ENCODE measurements around the gene MEF2A. TPM values are rescaled to one million over a fixed set of nuclear protein-coding genes. Genes with fewer than 3 reads are reported as not detected.

The MEF2A gene
- total RNA-seq, 1 donor from 2014 or later = 61.9 TPM

- H3K4me3 Mint-ChIP-seq = no peak overlapping the region
- no peaks in the 10 kb centered on the region for H3K36me3 Mint-ChIP-seq
- Histone ChIP-seq H3K4me3 (no peak overlapping the region), H3K9ac (no peak overlapping the region), H3K4me2 (no peak overlapping the region), H3K36me3 (no peaks in the 10 kb centered on the region), H3K27me3 (no peaks in the 10 kb centered on the region), H4K20me1 (ENCODE audit: low read depth) (no peaks in the 10 kb centered on the region), H3K79me2 (ENCODE audit: low read depth) (no peaks in the 10 kb centered on the region), H3K9me3 (ENCODE audit: low read depth) (no peaks in the 10 kb centered on the region), H3F3A (ENCODE audit: low read depth) (no peaks in the 10 kb centered on the region), H2AFZ (replicated peaks) (no peak overlapping the region), H3K27ac (no peak overlapping the region), H3K4me1 (peaks cover 6% of the 10 kb centered on the region)
- H3K9me3 Mint-ChIP-seq = no peaks in the 10 kb centered on the region
- peak; percentile 76 for DNase-seq (ENCODE audit: low spot score)
- peaks cover 5% of the 10 kb centered on the region for H3K4me1 Mint-ChIP-seq
- no peak overlapping the region for H3K27ac Mint-ChIP-seq
- peaks cover 5% of the 10 kb centered on the region for H3K27me3 Mint-ChIP-seq (ENCODE audit: insufficient read depth, low read depth)
- no peak for TF ChIP-seq EZH2phosphoT487 (IDR thresholded peaks at IDR 0.05)
- TF ChIP-seq, protein P1, sequence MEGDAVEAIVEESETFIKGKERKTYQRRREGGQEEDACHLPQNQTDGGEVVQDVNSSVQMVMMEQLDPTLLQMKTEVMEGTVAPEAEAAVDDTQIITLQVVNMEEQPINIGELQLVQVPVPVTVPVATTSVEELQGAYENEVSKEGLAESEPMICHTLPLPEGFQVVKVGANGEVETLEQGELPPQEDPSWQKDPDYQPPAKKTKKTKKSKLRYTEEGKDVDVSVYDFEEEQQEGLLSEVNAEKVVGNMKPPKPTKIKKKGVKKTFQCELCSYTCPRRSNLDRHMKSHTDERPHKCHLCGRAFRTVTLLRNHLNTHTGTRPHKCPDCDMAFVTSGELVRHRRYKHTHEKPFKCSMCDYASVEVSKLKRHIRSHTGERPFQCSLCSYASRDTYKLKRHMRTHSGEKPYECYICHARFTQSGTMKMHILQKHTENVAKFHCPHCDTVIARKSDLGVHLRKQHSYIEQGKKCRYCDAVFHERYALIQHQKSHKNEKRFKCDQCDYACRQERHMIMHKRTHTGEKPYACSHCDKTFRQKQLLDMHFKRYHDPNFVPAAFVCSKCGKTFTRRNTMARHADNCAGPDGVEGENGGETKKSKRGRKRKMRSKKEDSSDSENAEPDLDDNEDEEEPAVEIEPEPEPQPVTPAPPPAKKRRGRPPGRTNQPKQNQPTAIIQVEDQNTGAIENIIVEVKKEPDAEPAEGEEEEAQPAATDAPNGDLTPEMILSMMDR (IDR thresholded peaks at IDR 0.05) = peak; percentile 80
- TF ChIP-seq EZH2 (IDR thresholded peaks at IDR 0.05) = no peak
These were observed 190.1 kb downstream of the MEF2A start for GRCh38 chr15:99755692-99756409.

DNA sequence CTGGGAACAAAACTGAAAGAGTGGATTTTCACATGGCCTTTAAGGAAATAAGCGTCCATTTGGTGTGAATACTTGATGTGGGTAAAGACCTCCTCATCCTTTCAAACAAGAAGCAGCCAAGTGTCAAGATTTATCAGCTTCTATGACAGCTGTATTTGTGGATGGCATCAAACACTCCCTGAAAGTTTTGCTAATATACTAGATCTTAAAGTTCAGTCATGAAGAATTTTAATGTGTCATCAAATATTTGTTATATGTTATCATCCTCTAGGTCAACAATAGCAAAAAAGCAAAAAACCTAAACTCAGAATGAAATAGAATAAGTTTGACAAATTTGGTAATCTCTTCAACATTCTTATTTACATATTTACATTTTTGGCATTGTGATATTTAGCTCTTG lies 196.5 kb downstream of the MEF2A start:
- no peak overlapping the region for H3K4me3 Mint-ChIP-seq
- Histone ChIP-seq H3F3A (ENCODE audit: low read depth) (no peaks in the 10 kb centered on the region), H3K79me2 (ENCODE audit: low read depth) (no peaks in the 10 kb centered on the region), H3K27me3 (no peaks in the 10 kb centered on the region), H3K36me3 (no peaks in the 10 kb centered on the region), H3K9ac (no peak overlapping the region), H3K9me3 (ENCODE audit: low read depth) (no peaks in the 10 kb centered on the region), H3K4me3 (no peak overlapping the region), H3K4me2 (no peak overlapping the region), H4K20me1 (ENCODE audit: low read depth) (no peaks in the 10 kb centered on the region), H2AFZ (replicated peaks) (no peak overlapping the region), H3K27ac (no peak overlapping the region), H3K4me1 (peaks cover 12% of the 10 kb centered on the region)
- no peak for DNase-seq (ENCODE audit: low spot score)
- no peak for TF ChIP-seq EZH2phosphoT487 (IDR thresholded peaks at IDR 0.05)
- TF ChIP-seq, protein P1 (IDR thresholded peaks at IDR 0.05) = no peak
- TF ChIP-seq EZH2 (IDR thresholded peaks at IDR 0.05) = no peak
- no peaks in the 10 kb centered on the region for H3K27me3 Mint-ChIP-seq (ENCODE audit: insufficient read depth, low read depth)
- H3K4me1 Mint-ChIP-seq = peaks cover 2% of the 10 kb centered on the region
- no peaks in the 10 kb centered on the region for H3K36me3 Mint-ChIP-seq
- no peaks in the 10 kb centered on the region for H3K9me3 Mint-ChIP-seq
- H3K27ac Mint-ChIP-seq = no peak overlapping the region

GRCh38 chr15:99763827-99764226 lies 198.0 kb downstream of the MEF2A start:
- no peaks in the 10 kb centered on the region for H3K9me3 ChIP-seq (ENCODE audit: low read depth)
- no peak overlapping the region for H3K9ac ChIP-seq
- no peaks in the 10 kb centered on the region for H3K36me3 ChIP-seq
- H3K27me3 Mint-ChIP-seq (ENCODE audit: insufficient read depth, low read depth) = no peaks in the 10 kb centered on the region
- no peaks in the 10 kb centered on the region for H3K79me2 ChIP-seq (ENCODE audit: low read depth)
- TF ChIP-seq EZH2 (IDR thresholded peaks at IDR 0.05) (no peak), EZH2phosphoT487 (IDR thresholded peaks at IDR 0.05) (no peak)
- TF ChIP-seq, protein P1 (IDR thresholded peaks at IDR 0.05) = no peak
- H2AFZ ChIP-seq (replicated peaks) = peak overlapping the region; percentile 8
- no peak overlapping the region for H3K4me3 Mint-ChIP-seq
- no peak overlapping the region for H3K27ac Mint-ChIP-seq
- no peaks in the 10 kb centered on the region for H3F3A ChIP-seq (ENCODE audit: low read depth)
- peak overlapping the region; percentile 4 for H3K4me2 ChIP-seq
- no peaks in the 10 kb centered on the region for H3K36me3 Mint-ChIP-seq
- H3K4me3 ChIP-seq = no peak overlapping the region
- peaks cover 2% of the 10 kb centered on the region for H3K4me1 Mint-ChIP-seq
- H3K27ac ChIP-seq = no peak overlapping the region
- no peaks in the 10 kb centered on the region for H3K27me3 ChIP-seq
- H3K9me3 Mint-ChIP-seq = no peaks in the 10 kb centered on the region
- no peaks in the 10 kb centered on the region for H4K20me1 ChIP-seq (ENCODE audit: low read depth)
- DNase-seq (ENCODE audit: low spot score) = no peak
- H3K4me1 ChIP-seq = peaks cover 12% of the 10 kb centered on the region
